NCI-H1436 (cell line): Measurements from ENCODE around the gene LRRC26.

Experiments
- DNase-seq: peaks from one replicate; lab custom pipeline; 2025; lab: John Stamatoyannopoulos, UW

Gene LRRC26

GRCh38 chr9:137152844-137153405, 16.9 kb downstream of the LRRC26 start:
- no peak for DNase-seq

DNA sequence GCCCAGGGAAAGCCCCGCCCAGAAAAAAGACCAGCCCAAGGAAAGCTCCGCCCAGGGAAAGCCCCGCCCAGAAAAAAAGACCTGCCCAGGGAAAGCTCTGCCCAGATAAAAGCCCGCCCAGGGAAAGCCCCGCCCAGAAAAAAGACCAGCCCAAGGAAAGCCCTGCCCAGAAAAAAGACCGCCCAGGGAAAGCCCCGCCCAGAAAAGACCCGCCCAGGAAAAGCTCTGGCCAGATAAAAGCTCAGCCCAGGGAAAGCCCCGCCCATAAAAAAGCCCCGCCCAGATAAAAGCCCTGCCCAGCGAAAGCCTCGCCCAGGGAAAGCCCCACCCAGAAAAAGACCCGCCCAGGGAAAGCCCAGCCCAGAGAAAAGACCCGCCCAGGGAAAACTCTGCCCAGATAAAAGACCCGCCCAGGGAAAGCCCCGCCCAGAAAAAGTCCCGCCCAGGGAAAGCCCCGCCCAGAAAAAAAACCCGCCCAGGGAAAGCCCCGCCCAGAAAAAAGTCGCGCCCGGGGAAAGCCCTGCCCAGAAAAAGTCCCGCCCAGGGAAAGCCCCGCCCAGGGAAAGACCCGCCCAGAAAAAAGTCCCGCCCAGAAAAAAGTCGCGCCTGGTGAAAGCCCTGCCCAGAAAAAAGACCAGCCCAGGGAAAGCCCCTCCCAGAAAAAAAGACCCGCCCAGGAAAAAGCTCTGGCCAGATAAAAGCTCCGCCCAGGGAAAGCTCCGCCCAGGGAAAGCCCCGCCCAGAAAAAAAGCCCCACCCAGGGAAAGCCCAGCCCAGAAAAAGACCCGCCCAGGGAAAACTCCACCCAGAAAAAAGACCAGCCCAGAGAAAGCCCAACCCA, 19.0 kb downstream of the LRRC26 start:
- DNase-seq, result peak; percentile 96

- peak; percentile 96 for DNase-seq
Observed at GRCh38 chr9:137149942-137150616, 19.8 kb downstream of the LRRC26 start.

DNA sequence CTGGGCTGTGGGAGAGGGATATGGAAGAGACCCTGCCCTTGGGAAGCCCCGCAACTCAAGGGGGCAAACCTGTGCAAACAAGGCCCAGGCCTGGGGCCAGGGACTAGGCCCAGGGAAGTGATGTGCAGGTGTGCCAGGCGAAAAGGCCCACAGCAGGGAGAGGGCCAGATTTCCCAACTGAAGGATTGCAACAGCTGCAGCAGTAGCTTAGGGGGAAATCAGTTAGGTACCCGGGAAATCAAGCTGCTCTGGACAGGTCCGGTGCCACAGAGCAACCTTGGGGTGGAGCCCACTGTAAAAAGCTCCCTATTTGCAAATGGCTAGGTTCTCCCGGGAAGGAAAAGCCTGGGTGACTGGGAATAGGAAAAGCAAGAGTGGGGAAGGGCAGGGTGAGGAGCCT, 20.5 kb downstream of the LRRC26 start:
- no peak for DNase-seq

- DNase-seq, result no peak
Observed at GRCh38 chr9:137148661-137149060, 21.2 kb downstream of the LRRC26 start.

- DNase-seq, result no peak
Observed at GRCh38 chr9:137148242-137148641, 21.6 kb downstream of the LRRC26 start.

DNA sequence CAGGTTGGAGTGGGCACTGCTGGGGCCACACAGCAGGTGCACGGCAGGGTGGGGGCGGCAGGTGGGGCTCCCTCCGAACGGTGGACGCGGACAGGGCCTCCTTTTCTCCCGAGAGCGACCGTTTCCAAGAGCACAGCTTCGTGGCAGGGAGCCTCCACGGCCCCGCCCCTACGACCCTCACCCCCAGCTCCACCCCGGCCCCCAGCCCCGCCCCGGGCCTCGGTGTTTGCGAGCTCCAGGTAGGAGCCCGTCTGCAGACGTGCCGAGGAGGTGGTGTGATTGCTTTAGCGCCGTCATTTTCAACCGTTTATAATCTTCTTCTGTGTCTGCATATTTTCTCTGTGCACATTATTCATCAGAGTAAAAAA, 22.1 kb downstream of the LRRC26 start:
- no peak for DNase-seq

DNA sequence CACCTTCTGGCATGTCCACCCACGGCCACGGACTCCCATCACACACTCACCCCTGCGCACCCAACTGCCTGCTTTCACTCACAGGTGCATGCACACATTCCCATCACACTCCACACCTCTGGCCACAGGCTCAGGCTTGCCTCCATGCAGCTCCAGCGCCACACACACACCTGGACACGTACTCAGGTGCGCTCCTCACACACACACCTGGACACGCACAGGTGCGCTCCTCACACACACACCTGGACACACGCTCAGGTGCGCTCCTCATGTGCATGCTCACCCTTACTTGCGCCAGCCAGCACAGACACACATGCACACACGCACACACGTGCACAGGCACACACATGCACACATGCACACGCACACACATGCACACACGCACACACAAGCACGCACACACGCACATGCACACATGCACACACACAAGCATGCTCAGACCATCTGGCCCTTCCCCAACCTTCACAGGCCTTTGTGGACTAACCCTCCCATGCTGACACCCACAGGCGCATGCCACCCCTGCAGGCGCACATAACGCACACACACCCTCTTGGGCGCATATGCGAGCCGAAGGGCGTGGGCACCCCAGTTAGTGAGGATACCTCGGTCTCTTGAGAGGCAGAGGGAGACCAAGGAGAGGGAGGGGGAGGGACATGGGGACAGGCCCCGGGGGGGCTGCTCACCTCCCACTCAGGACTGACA, 22.6 kb downstream of the LRRC26 start:
- DNase-seq, result no peak

- no peak for DNase-seq
Observed at GRCh38 chr9:137146527-137146918, 23.3 kb downstream of the LRRC26 start.

DNA sequence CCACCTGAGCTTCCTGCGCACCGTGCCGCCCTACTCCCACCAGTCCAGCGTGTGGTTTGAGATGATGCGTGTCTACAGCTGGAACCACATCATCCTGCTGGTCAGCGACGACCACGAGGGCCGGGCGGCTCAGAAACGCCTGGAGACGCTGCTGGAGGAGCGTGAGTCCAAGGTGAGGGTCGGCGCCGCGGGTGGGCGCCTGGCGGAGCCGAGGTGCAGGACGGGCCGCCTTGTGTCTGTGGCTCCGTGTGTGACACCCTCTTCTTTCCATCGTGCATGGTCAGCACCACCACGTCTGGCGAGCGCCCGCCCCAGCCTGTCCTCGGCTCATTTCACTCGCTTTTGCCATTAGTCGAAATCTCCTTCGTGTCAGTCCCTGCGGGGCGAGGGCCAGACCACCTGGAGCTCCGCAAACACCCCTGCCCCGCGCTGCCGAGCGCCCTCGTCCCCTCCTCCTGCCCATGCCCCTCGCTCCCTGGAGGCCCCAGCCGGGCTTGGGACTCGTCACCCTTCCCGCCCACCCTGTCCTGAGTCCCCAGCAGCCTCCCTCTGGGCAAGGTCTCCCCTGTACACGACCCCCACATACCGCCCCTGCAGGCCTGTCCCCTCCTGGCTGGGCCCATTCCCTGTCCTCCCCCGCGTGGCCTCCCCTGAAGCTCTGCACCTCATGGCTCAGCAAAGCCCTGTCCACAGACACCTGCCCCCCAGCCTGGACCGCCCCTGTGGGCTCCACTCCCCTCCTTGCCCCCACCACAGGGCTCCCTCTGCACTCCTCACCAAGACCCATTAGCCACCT, 23.9 kb downstream of the LRRC26 start:
- no peak for DNase-seq

- no peak for DNase-seq
Observed at GRCh38 chr9:137143459-137143858, 26.4 kb downstream of the LRRC26 start.

DNA sequence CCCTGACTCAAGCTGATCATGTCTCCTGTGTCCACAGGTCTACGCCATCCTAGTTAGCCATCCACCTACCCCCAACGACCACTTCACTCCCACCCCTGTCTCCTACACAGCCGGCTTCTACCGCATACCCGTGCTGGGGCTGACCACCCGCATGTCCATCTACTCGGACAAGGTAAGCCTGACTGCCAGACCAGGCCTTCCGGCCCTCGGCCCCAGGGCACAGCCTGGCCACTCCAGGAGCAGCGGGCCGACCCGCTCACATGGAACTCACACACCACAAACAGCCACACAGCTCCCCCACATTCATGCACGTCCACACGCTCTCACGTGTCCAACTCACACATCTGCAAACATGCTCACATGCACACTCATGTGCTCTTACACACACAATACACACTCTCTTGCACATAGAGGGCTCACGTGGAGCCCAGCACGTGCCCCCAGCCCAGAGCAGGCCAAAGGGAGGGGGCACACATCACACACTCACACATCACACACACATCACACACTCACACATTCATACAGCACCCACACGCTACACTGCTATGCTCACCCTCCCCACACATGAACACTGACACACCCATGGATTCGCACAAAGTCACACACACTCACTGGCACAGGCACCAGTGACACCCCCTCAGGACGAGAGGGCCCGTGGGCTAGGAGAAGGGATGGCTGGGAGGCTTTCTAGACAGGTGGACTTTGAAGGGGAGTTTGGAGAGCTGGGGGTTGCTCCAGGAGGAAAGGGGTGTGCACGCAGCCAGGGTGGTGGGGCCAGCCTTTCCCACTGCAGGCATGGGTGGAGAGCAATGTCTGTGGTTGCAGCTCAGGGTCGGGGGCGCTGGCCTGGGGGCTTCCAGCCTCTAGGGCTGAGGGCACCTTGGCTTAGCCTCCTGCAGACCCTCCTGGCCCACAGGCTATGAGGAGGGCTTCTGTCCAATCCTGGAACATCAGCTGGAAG, 27.6 kb downstream of the LRRC26 start:
- no peak for DNase-seq

DNA sequence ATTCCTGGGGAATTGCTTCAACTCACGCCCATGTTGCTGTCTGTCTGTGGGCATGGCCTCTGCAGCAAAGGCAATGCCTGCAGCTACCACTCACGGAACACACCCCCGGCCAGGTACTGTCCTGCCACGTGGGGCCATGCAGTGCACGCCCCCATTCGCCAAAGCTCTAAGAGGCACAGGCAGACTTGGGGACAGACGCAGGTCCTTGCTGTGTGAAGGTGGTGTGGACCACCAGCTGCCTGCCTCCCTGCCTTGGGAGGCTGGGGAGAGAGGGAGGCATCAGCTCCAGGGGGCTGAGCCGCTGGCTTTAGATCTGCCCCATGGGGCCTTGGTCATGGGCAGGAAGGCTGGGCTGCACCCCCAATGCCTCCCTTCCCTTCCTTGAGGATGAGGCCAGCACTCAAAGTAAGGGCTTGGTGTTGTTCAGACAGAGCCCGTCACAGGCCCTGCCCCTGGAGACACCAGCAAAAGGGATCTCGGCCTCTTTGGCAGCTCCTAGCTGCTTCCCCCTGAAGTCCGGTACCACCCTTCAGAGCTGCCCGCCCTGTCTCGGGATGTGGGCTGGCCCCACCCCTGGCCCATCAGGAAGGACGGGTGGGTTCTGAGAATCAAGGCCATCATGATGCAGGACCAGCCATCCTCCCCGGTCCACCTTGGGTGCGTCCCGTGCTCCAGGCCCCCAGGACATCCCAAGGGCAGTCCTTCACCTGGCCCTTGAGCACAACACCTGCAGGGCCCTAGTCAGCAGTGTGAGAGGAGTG, 28.6 kb downstream of the LRRC26 start:
- no peak for DNase-seq

GRCh38 chr9:137140151-137141012, 29.5 kb downstream of the LRRC26 start:
- DNase-seq, result no peak

DNA sequence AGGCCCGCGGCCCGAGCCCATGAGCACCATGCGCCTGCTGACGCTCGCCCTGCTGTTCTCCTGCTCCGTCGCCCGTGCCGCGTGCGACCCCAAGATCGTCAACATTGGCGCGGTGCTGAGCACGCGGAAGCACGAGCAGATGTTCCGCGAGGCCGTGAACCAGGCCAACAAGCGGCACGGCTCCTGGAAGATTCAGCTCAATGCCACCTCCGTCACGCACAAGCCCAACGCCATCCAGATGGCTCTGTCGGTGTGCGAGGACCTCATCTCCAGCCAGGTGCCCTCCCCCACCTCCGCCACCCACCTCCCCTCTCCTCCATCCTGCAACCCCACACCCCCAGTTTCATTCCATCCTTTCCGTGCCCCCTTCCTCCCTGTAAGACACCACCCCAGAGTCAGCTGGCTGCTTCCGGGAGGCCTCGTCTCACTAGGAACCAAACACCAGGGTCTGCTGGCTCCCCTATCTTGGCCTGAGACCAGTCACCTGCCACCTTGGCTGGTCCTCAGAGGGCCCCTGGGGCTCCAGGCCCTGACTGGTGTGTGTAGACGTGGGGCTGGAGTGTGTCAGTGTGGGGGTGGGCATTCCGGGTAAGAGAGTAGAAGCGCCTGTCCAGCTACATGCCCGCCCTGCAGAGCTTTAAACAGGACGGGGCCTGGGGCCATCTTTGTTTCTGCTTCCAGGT, 30.2 kb downstream of the LRRC26 start:
- no peak for DNase-seq

DNA sequence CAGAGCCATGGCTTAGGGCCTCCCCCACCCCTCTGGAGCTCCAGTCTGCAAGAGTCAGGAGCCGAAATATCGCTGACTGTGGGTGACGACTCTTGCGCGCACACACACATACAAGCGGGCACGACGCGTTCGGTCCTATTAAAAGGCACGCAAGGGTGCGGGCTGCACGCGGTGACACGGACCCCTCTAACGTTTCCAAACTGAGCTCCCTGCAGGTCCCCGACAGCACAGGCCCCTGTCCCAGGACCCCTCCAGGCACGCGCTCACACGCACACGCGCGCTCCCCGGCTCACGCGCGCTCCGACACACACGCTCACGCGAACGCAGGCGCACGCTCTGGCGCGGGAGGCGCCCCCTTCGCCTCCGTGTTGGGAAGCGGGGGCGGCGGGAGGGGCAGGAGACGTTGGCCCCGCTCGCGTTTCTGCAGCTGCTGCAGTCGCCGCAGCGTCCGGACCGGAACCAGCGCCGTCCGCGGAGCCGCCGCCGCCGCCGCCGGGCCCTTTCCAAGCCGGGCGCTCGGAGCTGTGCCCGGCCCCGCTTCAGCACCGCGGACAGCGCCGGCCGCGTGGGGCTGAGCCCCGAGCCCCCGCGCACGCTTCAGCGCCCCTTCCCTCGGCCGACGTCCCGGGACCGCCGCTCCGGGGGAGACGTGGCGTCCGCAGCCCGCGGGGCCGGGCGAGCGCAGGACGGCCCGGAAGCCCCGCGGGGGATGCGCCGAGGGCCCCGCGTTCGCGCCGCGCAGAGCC, 31.0 kb downstream of the LRRC26 start, which contains the start of gene GRIN1:
Gene GRIN1 (plus strand): TSS at position 433 of the 746 bp plus-strand sequence. CDS start 333 bp downstream, outside the sequence.
- DNase-seq, result no peak

DNA sequence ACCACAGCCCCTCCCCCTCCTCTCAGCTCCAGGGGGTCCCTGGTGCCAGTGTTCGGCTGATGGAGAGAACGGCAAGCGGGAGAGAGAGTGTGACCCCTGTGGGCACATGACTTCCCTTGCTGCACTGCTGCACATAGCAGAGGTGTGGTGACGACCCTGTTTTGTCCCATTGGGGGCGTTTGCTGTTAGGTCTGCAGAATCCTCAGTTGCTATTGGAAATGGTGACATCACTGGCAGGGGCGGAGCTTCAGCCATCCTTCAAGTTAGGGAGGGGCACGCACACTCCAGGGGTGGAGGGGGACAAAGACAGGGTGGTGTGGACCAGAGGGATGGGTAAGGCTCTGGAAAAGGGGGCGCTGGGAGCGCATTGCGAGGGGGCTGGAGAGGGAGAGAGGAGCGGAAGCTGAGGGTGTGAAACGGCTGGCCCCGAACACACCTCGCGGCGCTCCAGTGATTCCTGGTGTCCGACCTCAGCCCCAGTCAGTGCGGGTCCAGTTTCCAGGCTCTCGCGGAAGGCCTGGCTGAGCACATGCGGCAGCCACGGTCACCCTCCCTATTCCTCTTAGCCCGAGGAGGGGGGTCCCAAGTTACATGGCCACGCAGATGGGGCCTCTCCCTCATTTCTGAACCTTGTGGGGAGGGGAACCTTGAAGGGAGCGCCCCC, 31.7 kb downstream of the LRRC26 start:
- DNase-seq, result peak; percentile 34
